Astrocyte (in vitro differentiated cells and primary cell): ENCODE measurements around the gene ITPK1.

Source experiments
- EZH2 ChIP-seq: IDR thresholded peaks from 2 replicates; pipeline ENCODE4 v1.6.1; 2012; ENCODE audit warnings: mild to moderate bottlenecking, low read length, inconsistent platforms; ENCODE audit not compliant: insufficient read depth
- TF ChIP-seq, protein P1 (sequence below): IDR thresholded peaks from 2 replicates; pipeline ENCODE4 v1.5.1; 2011; ENCODE audit warnings: low read depth, mild to moderate bottlenecking, inconsistent platforms, low read length, moderate library complexity; ENCODE audit not compliant: insufficient read depth

DNA sequence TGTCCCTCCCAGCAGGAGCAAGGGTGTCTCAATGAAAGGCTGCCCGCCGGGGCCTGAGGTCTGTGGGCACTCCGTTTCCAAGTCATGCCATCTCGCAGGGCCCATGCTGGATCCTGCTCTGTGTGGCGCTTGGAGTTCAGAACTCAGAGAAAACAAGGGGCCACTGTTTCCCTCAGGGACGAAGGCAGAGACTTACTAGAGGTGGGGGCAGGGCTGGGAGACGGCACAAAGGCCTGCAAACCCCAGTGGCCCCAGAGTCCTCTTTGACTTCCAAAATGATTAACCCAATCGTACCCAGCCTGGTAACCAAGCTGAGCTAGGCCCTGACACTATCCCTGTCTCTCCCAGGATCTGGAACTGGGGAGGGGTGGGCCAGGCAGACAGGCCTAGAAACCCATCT is 95.8 kb downstream of the ITPK1 start:
- TF ChIP-seq, protein P1, sequence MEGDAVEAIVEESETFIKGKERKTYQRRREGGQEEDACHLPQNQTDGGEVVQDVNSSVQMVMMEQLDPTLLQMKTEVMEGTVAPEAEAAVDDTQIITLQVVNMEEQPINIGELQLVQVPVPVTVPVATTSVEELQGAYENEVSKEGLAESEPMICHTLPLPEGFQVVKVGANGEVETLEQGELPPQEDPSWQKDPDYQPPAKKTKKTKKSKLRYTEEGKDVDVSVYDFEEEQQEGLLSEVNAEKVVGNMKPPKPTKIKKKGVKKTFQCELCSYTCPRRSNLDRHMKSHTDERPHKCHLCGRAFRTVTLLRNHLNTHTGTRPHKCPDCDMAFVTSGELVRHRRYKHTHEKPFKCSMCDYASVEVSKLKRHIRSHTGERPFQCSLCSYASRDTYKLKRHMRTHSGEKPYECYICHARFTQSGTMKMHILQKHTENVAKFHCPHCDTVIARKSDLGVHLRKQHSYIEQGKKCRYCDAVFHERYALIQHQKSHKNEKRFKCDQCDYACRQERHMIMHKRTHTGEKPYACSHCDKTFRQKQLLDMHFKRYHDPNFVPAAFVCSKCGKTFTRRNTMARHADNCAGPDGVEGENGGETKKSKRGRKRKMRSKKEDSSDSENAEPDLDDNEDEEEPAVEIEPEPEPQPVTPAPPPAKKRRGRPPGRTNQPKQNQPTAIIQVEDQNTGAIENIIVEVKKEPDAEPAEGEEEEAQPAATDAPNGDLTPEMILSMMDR = no peak
- no peak for TF ChIP-seq EZH2
